ENCODE data around the gene MCU. TPM values are rescaled to one million over a fixed set of nuclear protein-coding genes. Genes with fewer than 3 reads are reported as not detected.

MCU gene
- total and polyA plus RNA-seq, 2 of the 8 experiments (the other 6 are each of a cell fraction or from before 2014, with no cell fraction given) = 51.6 to 62.2 TPM

- WGBS, 2 experiments (ENCODE audit: extremely low coverage in 1 of 2, insufficient coverage in 1 of 2, insufficient read length in 1 of 2, insufficient replicate concordance in 2 of 2, low coverage in 1 of 2, low lambda C conversion rate in 2 of 2, missing lambda C conversion rate in 1 of 2) = 90% methylated on average over 2 of the region's 2 CpGs; no CpG with 5 or more reads in 1 of the 2 experiments
Measured at GRCh38 chr10:72862957-72863356, 171.0 kb downstream of the MCU start.

More at GRCh38 chr10:72862957-72863356, 171.0 kb downstream of the MCU start:
- no peaks in the 10 kb centered on the region for H4K20me1 ChIP-seq (replicated peaks in 1 of 2; ENCODE audit: control insufficient read depth in 1 of 2, insufficient read depth in 2 of 2, low read length in 2 of 2)
- no peak overlapping the region for H4K91ac ChIP-seq (replicated peaks; ENCODE audit: insufficient read length, low read length)
- no peak overlapping the region for H3K4ac ChIP-seq (replicated peaks; ENCODE audit: insufficient read length, low read depth, low read length)
- no peak for FAIRE-seq
- H3K23me2 ChIP-seq (ENCODE audit: low read depth, low read length) = no peaks in the 10 kb centered on the region
- no peaks in the 10 kb centered on the region for H3K4me1 ChIP-seq (replicated peaks in 1 of 4; ENCODE audit: control insufficient read depth in 3 of 4, insufficient read depth in 4 of 4, low read length in 3 of 4)
- no peak overlapping the region for H3K18ac ChIP-seq (ENCODE audit: extremely low read depth, low read length)
- H3K9me3 ChIP-seq (ENCODE audit: insufficient read depth in 2 of 2, low read depth in 1 of 2, low read length in 1 of 2) = no peaks in the 10 kb centered on the region
- ChIA-PET CTCF (ENCODE audit: partially characterized antibody) (no interaction called here), POLR2A (ENCODE audit: partially characterized antibody) (no interaction called here)
- H2BK15ac ChIP-seq (ENCODE audit: low read length) = no peak overlapping the region
- no peak overlapping the region for H4K8ac ChIP-seq (ENCODE audit: extremely low read depth, insufficient read depth, low read length)
- H2BK20ac ChIP-seq (ENCODE audit: low read length) = no peak overlapping the region
- no peak for DNase-seq (ENCODE audit: low read depth in 1 of 2, low spot score in 2 of 2)
- H3K79me1 ChIP-seq (ENCODE audit: low read depth, low read length) = no peaks in the 10 kb centered on the region
- no peak overlapping the region for H3K56ac ChIP-seq (replicated peaks; ENCODE audit: insufficient read length, low read depth, low read length)
- no peak overlapping the region for H3K27ac ChIP-seq (ENCODE audit: low read depth, low read length)
- no peak overlapping the region for H2BK120ac ChIP-seq (replicated peaks; ENCODE audit: low read depth, low read length)
- no peaks in the 10 kb centered on the region for H3K27me3 ChIP-seq (replicated peaks in 1 of 4; ENCODE audit: control insufficient read depth in 3 of 4, extremely low read depth in 1 of 4, insufficient read depth in 3 of 4, low read length in 3 of 4)
- no peak overlapping the region for H3K9ac ChIP-seq (replicated peaks in 1 of 4; ENCODE audit: extremely low read depth in 1 of 4, low read depth in 3 of 4, low read length in 3 of 4)
- H3K36me3 ChIP-seq (ENCODE audit: control insufficient read depth in 2 of 4, insufficient read depth in 4 of 4, low read length in 3 of 4) = peaks cover 0 to 7% (median 3%) of the 10 kb centered on the region in 4 experiments; a peak in 1 of 8 replicates
- H2AK5ac ChIP-seq (ENCODE audit: low read depth, low read length) = no peak overlapping the region
- no peak overlapping the region for H2BK12ac ChIP-seq (ENCODE audit: low read depth, low read length)
- H3K23ac ChIP-seq (ENCODE audit: insufficient read length) = no peak overlapping the region
- no peak overlapping the region for H3K4me2 ChIP-seq (ENCODE audit: insufficient read depth in 1 of 2, low read depth in 2 of 2, low read length in 2 of 2)
- no peaks in the 10 kb centered on the region for H3K79me2 ChIP-seq (ENCODE audit: control insufficient read depth in 1 of 2, insufficient read depth in 2 of 2, low read length in 2 of 2)
- no peak overlapping the region for H2BK5ac ChIP-seq (ENCODE audit: low read depth, low read length)
- H4K5ac ChIP-seq (ENCODE audit: insufficient read length, low read depth, low read length) = no peak overlapping the region
- no peak for TF ChIP-seq JUND (IDR thresholded peaks at IDR 0.05; ENCODE audit: low read length)
- no peak for TF ChIP-seq GABPA (IDR thresholded peaks at IDR 0.05; ENCODE audit: borderline replicate concordance, insufficient read depth, low read length)
- no peak for TF ChIP-seq SP2 (IDR thresholded peaks at IDR 0.05; ENCODE audit: low read length)
- no peak for TF ChIP-seq CHD1 (IDR thresholded peaks at IDR 0.05; ENCODE audit: low read depth, low read length)
- no peak for TF ChIP-seq TEAD4 (IDR thresholded peaks at IDR 0.05; ENCODE audit: low read depth, low read length)
- no peak for TF ChIP-seq GTF2F1 (IDR thresholded peaks at IDR 0.05; ENCODE audit: borderline replicate concordance, low read depth, low read length)
- TF ChIP-seq KDM4A (IDR thresholded peaks at IDR 0.05; ENCODE audit: low read depth, low read length, severe bottlenecking) = no peak
- no peak for TF ChIP-seq YY1 (IDR thresholded peaks at IDR 0.05; ENCODE audit: low read depth, low read length)
- TF ChIP-seq KDM1A (IDR thresholded peaks at IDR 0.05; ENCODE audit: borderline replicate concordance, low read length) = no peak
- no peak for TF ChIP-seq FOSL1 (IDR thresholded peaks at IDR 0.05; ENCODE audit: insufficient read depth, low read depth, low read length)
- H2AFZ ChIP-seq (ENCODE audit: low read length) = no peak overlapping the region
- no peak overlapping the region for H3K4me3 ChIP-seq (ENCODE audit: extremely low read depth in 1 of 4, insufficient read depth in 2 of 4, low read depth in 3 of 4, low read length in 4 of 4)
- H3K14ac ChIP-seq (ENCODE audit: insufficient read length) = no peak overlapping the region
